Vagina (tissue), 2 donors: ENCODE results near the gene TRDN. TPM values are rescaled to one million over a fixed set of nuclear protein-coding genes. Genes with fewer than 3 reads are reported as not detected.
"Not testable (repeated sequence)": the region's sequence is repeated elsewhere in the genome, so short reads cannot be mapped to it uniquely, and the experiment has no call there.

Experiments
- DNase-seq, 2 donors: peaks; one replicate each; pipeline ENCODE4 v3.0.0-alpha.2; 2017; ENCODE audit errors: extremely low spot score in 2 of 2
- H3K27ac ChIP-seq: fragments of 200-600 bp; sonication (generic); one replicate; pipeline ENCODE4 v1.5.1; 2019
- H3K27me3 ChIP-seq: fragments of 200-600 bp; sonication (generic); one replicate; pipeline ENCODE4 v1.5.1; 2019
- H3K36me3 ChIP-seq, 2 donors: fragments of 200-600 bp; sonication (generic); one replicate each; pipeline ENCODE4 v1.5.1; 2017 to 2019
- H3K4me1 ChIP-seq: fragments of 200-600 bp; sonication (generic); one replicate; pipeline ENCODE4 v1.5.1; 2019
- H3K4me3 ChIP-seq, 2 donors: fragments of 200-600 bp; sonication (generic); 1 replicate in 1 of 2; 2 replicates in 1 of 2; pipeline ENCODE4 v1.5.1; 2016 to 2019
- H3K9me3 ChIP-seq: fragments of 200-600 bp; sonication (generic); one replicate; pipeline ENCODE4 v1.5.1; 2019
- POLR2A ChIP-seq, 2 donors: fragments of 450-650 bp; IDR thresholded peaks; one replicate each; pipeline ENCODE4 v1.6.1; 2017; ENCODE audit warnings: antibody characterized with exemption in 2 of 2, mild to moderate bottlenecking in 2 of 2, moderate library complexity in 2 of 2
- POLR2AphosphoS5 ChIP-seq, 2 donors: sonication (generic); formaldehyde crosslinking; IDR thresholded peaks; one replicate each; pipeline ENCODE4 v1.9.0; 2017; ENCODE audit warnings: antibody characterized with exemption in 2 of 2, mild to moderate bottlenecking in 2 of 2, low read depth in 1 of 2; ENCODE audit not compliant: insufficient read depth in 1 of 2
- intact Hi-C: fragments of 100-400 bp; cut with DNase I; formaldehyde crosslinking; loops from one replicate; pipeline ENCODE4 v1.15.1; 2023
- total RNA-seq: library from RNA; depleted of rRNA; stranded (reverse); fragments of >200 nt; gene quantifications from one replicate; pipeline ENCODE4 v1.2.3, GENCODE V29; 2016
- TF ChIP-seq, protein P1 (sequence below), 3 experiments: fragments of 450-650 bp in 2 of 3; fragments of 200-600 bp in 1 of 3; sonication (generic) in 1 of 3; IDR thresholded peaks; one replicate each; pipeline ENCODE4 v1.5.1; 2017 to 2019; ENCODE audit warnings: antibody characterized with exemption in 3 of 3, mild to moderate bottlenecking in 2 of 3, moderate library complexity in 2 of 3

The TRDN gene
- total RNA-seq, 1 donor from 2014 or later, result not detected

DNA sequence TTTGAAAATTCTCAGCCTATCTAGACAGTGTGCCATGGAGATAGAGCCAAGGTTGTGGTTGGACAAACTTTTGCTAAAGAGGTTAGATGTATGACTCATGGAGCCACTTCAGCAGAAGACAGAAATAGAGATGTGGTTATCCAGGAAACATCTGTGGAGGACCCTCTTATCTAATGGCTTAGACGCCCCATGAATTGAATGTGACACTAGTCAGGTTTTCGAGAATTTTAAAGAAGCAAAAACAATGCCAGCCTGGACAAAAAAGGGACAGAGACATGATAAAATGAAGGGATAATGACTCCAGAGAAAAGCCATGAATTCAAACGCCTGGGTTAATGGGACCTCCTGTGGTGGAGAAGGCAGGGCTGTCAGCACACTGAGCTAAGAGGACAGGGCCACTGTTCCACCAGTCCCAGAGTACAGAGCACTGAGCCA lies 360.2 kb downstream of the TRDN start:
- DNase-seq, result no peak
- intact Hi-C loops, result no loop called here
- no peak overlapping the region for H3K27ac ChIP-seq
- no peak overlapping the region for H3K4me3 ChIP-seq
- H3K27me3 ChIP-seq, result no peaks in the 10 kb centered on the region
- no peaks in the 10 kb centered on the region for H3K9me3 ChIP-seq
- TF ChIP-seq POLR2AphosphoS5 (IDR thresholded peaks at IDR 0.05; ENCODE audit: insufficient read depth in 1 of 2, low read depth in 1 of 2) (no peak), POLR2A (IDR thresholded peaks at IDR 0.05) (no peak)
- TF ChIP-seq, protein P1, sequence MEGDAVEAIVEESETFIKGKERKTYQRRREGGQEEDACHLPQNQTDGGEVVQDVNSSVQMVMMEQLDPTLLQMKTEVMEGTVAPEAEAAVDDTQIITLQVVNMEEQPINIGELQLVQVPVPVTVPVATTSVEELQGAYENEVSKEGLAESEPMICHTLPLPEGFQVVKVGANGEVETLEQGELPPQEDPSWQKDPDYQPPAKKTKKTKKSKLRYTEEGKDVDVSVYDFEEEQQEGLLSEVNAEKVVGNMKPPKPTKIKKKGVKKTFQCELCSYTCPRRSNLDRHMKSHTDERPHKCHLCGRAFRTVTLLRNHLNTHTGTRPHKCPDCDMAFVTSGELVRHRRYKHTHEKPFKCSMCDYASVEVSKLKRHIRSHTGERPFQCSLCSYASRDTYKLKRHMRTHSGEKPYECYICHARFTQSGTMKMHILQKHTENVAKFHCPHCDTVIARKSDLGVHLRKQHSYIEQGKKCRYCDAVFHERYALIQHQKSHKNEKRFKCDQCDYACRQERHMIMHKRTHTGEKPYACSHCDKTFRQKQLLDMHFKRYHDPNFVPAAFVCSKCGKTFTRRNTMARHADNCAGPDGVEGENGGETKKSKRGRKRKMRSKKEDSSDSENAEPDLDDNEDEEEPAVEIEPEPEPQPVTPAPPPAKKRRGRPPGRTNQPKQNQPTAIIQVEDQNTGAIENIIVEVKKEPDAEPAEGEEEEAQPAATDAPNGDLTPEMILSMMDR (IDR thresholded peaks at IDR 0.05), result no peak
- no peaks in the 10 kb centered on the region for H3K4me1 ChIP-seq
- no peaks in the 10 kb centered on the region for H3K36me3 ChIP-seq

DNA sequence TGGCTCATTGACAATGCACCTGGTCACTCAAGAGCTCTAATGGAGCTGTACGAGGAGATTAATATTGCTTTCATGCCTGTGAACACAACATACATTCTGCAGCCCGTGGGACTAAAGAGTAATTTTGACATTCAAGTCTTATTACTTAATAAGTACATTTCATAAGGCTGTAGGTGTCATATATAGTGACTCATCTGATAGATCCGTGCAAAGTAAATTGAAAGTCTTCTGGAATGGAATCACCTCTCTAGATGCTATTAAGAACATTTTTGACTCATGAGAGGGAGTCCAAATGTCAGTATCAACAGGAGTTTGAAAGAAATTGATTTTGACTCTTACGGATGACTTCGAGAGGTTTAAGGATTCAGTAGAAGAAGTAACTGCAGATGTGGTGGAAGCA lies 372.8 kb downstream of the TRDN start:
- Histone ChIP-seq H3K9me3 (no peaks in the 10 kb centered on the region), H3K27ac (no peak overlapping the region), H3K27me3 (no peaks in the 10 kb centered on the region), H3K4me3 (no peak overlapping the region), H3K36me3 (no peaks in the 10 kb centered on the region), H3K4me1 (no peaks in the 10 kb centered on the region)
- intact Hi-C loops, result no loop called here
- DNase-seq, result no peak
- TF ChIP-seq, protein P1 (IDR thresholded peaks at IDR 0.05), result no peak
- TF ChIP-seq POLR2AphosphoS5 (IDR thresholded peaks at IDR 0.05; ENCODE audit: insufficient read depth in 1 of 2, low read depth in 1 of 2), result no peak
- TF ChIP-seq POLR2A (IDR thresholded peaks at IDR 0.05), result no peak

DNA sequence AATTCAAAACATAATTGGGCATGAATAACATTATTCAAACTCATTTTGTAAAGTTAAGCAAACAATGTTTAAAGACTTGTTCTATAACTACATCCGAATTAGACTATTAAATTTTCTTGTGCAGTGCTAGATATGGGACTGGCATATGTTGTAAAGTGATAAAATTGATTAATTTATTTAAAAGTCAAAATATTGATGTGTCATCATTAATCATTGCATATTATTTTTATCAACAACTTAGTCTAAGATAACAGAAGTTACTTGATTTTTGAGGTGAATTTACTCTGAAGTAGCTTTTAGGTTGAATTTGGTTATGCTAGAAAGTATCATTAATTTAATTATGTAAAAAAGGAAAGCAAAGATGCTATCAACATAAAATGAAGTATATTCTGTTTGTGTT lies 396.1 kb downstream of the TRDN start:
- no peak for DNase-seq
- Histone ChIP-seq H3K36me3 (no peaks in the 10 kb centered on the region), H3K27me3 (no peaks in the 10 kb centered on the region), H3K9me3 (no peaks in the 10 kb centered on the region), H3K27ac (no peak overlapping the region), H3K4me3 (no peak overlapping the region), H3K4me1 (no peaks in the 10 kb centered on the region)
- intact Hi-C loops, result no loop called here
- TF ChIP-seq POLR2A (IDR thresholded peaks at IDR 0.05), result no peak
- TF ChIP-seq, protein P1 (IDR thresholded peaks at IDR 0.05), result no peak
- TF ChIP-seq POLR2AphosphoS5 (IDR thresholded peaks at IDR 0.05; ENCODE audit: insufficient read depth in 1 of 2, low read depth in 1 of 2), result no peak

DNA sequence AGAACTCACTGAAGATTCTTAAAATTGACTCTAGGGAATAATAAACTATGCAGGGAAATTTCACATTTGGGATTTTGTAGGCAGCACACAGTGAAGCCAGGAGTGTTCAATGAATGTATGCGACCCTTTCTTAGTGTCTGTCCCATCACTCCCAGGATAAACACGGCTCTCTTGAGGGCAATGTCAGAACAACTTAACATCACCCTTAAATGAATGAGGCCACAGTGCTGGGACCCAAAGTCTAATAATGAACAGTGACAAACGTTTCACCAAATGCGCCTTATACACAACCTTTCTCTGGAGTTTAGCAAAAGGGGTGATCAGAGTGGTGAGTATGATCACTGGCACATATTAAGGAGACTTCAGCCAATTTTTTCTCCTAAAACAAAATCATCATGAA lies 403.4 kb downstream of the TRDN start:
- no peaks in the 10 kb centered on the region for H3K27me3 ChIP-seq
- no peak for DNase-seq
- H3K4me3 ChIP-seq, result no peak overlapping the region
- TF ChIP-seq POLR2AphosphoS5 (IDR thresholded peaks at IDR 0.05; ENCODE audit: insufficient read depth in 1 of 2, low read depth in 1 of 2) (no peak), POLR2A (IDR thresholded peaks at IDR 0.05) (no peak)
- TF ChIP-seq, protein P1 (IDR thresholded peaks at IDR 0.05), result no peak
- intact Hi-C loops, result no loop called here
- H3K27ac ChIP-seq, result no peak overlapping the region
- no peaks in the 10 kb centered on the region for H3K4me1 ChIP-seq
- no peaks in the 10 kb centered on the region for H3K9me3 ChIP-seq
- H3K36me3 ChIP-seq, result no peaks in the 10 kb centered on the region

DNA sequence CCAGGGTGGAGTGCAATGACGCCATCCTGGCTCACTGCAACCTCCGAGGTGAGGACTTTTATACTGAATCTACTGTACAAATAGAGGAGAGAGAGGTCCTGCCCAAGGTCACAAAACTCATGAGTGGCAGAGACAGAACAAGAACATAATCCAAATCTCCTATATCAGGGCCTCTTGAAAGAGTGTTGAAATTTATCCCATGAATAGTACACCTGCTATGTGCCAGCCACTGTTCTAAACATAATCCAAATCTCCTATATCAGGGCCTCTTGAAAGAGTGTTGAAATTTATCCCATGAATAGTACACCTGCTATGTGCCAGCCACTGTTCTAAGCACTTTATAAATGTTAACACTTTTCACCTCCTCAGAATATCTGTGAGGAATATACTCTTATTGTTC lies 409.0 kb downstream of the TRDN start:
- H3K4me3 ChIP-seq, intact Hi-C loops, DNase-seq, H3K27me3 ChIP-seq, H3K9me3 ChIP-seq, H3K27ac ChIP-seq, H3K36me3 ChIP-seq, H3K4me1 ChIP-seq: not testable (repeated sequence)

DNA sequence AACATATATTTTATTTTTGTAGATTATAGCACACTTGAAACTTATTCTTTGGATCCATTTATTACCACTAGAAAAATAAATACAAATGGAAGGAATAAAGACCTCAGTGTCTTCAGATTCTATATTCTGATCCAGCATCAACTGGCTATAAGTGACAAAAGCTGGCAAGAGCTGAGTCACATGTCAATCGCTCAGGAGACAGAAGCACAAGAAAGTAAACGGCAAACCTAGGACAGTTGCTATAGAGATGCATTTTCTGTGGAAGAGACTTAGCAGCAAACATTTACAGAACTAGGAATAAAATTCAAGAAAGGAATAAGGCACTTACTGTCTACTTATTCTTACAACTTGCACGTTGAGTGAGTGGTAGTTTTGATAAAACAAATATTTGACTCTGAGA lies 410.4 kb downstream of the TRDN start:
- no peak overlapping the region for H3K4me3 ChIP-seq
- no peaks in the 10 kb centered on the region for H3K4me1 ChIP-seq
- no peaks in the 10 kb centered on the region for H3K27me3 ChIP-seq
- H3K27ac ChIP-seq, result no peak overlapping the region
- H3K36me3 ChIP-seq, result no peaks in the 10 kb centered on the region
- H3K9me3 ChIP-seq, result no peaks in the 10 kb centered on the region
- intact Hi-C loops, result no loop called here
- TF ChIP-seq POLR2A (IDR thresholded peaks at IDR 0.05) (no peak), POLR2AphosphoS5 (IDR thresholded peaks at IDR 0.05; ENCODE audit: insufficient read depth in 1 of 2, low read depth in 1 of 2) (no peak)
- TF ChIP-seq, protein P1 (IDR thresholded peaks at IDR 0.05), result no peak
- DNase-seq, result no peak
